HL-60 (cell line): ENCODE data around the gene PASD1.

Experiments used
- DNase-seq, 2 experiments: peaks; one replicate each; pipeline ENCODE4 v3.0.0-alpha.2; 2010 to 2020; ENCODE audit warnings: low read depth in 1 of 2, low spot score in 1 of 2
- H3K27ac ChIP-seq: fragments of 250-450 bp; sonication (Bioruptor Pico); replicated peaks from 2 replicates; pipeline ENCODE4 v1.5.1; 2020; ENCODE audit warnings: mild to moderate bottlenecking, moderate library complexity
- H3K27me3 ChIP-seq: fragments of 250-450 bp; sonication (Bioruptor Pico); 2 replicates; pipeline ENCODE4 v1.5.1; 2021; ENCODE audit warnings: mild to moderate bottlenecking, moderate library complexity; ENCODE audit not compliant: insufficient read depth, poor library complexity, severe bottlenecking
- H3K4me3 ChIP-seq: replicated peaks from 2 replicates; pipeline ENCODE4 v1.5.1; 2011; ENCODE audit warnings: mild to moderate bottlenecking, control low read depth, low read length; ENCODE audit not compliant: insufficient read depth
- CTCF ChIP-seq: IDR thresholded peaks from one replicate; pipeline ENCODE4 v1.5.1; 2011; ENCODE audit warnings: low read length, control low read depth, inconsistent platforms; ENCODE audit not compliant: insufficient read depth
- GABPA ChIP-seq: IDR thresholded peaks from 2 replicates; pipeline ENCODE4 v1.6.1; 2012; ENCODE audit warnings: low read depth
- POLR2AphosphoS5 ChIP-seq: IDR thresholded peaks from 2 replicates; pipeline ENCODE4 v1.6.1; 2012; ENCODE audit warnings: low read depth
- REST ChIP-seq: IDR thresholded peaks from 2 replicates; pipeline ENCODE4 v1.6.1; 2012; ENCODE audit warnings: low read depth; ENCODE audit not compliant: insufficient replicate concordance
- SPI1 ChIP-seq: IDR thresholded peaks from 2 replicates; pipeline ENCODE4 v1.6.1; 2012; ENCODE audit warnings: low read depth, mild to moderate bottlenecking, borderline replicate concordance

Gene PASD1

GRCh38 chrX:151700581-151700980 lies 137.1 kb downstream of the PASD1 start:
- Histone ChIP-seq H3K27ac (no peak overlapping the region), H3K4me3 (no peak overlapping the region), H3K27me3 (no peaks in the 10 kb centered on the region)
- TF ChIP-seq SPI1 (no peak), GABPA (no peak), CTCF (no peak), POLR2AphosphoS5 (no peak)
- DNase-seq, result no peak

- TF ChIP-seq POLR2AphosphoS5 (no peak), SPI1 (no peak), REST (no peak), CTCF (no peak), GABPA (no peak)
- no peaks in the 10 kb centered on the region for H3K27me3 ChIP-seq
- H3K4me3 ChIP-seq, result no peak overlapping the region
- DNase-seq, result no peak
- H3K27ac ChIP-seq, result no peak overlapping the region
Measured at GRCh38 chrX:151701071-151701470, 137.6 kb downstream of the PASD1 start.

GRCh38 chrX:151701531-151701930 lies 138.1 kb downstream of the PASD1 start:
- no peak for DNase-seq
- Histone ChIP-seq H3K4me3 (no peak overlapping the region), H3K27ac (no peak overlapping the region), H3K27me3 (no peaks in the 10 kb centered on the region)
- TF ChIP-seq REST (no peak), SPI1 (no peak), GABPA (no peak), CTCF (no peak), POLR2AphosphoS5 (no peak)

GRCh38 chrX:151702026-151702714 lies 138.7 kb downstream of the PASD1 start:
- H3K27ac ChIP-seq, result no peak overlapping the region
- no peaks in the 10 kb centered on the region for H3K27me3 ChIP-seq
- no peak for DNase-seq
- no peak for TF ChIP-seq SPI1
- TF ChIP-seq CTCF, result no peak
- no peak overlapping the region for H3K4me3 ChIP-seq
